DMS 273 (cell line): ENCODE data around the gene WASHC4.
A peak's percentile ranks its signal among the peaks of the same experiment; 100 is the strongest.

ENCODE experiments used
- DNase-seq: peaks from one replicate; lab custom pipeline; 2025; ENCODE audit not compliant: unreplicated experiment; lab: John Stamatoyannopoulos, UW

The WASHC4 gene

GRCh38 chr12:105107494-105108371, at the start of gene WASHC4:
WASHC4 (plus strand) TSS chr12:105107731; CDS start chr12:105107801, 70 bp downstream.
- DNase-seq: peak; percentile 96

GRCh38 chr12:105060715-105061378, 46.7 kb upstream of the WASHC4 start:
- no peak for DNase-seq

GRCh38 chr12:105064564-105065178, 42.9 kb upstream of the WASHC4 start:
- no peak for DNase-seq

- no peak for DNase-seq
Observed at GRCh38 chr12:105067511-105068031, 40.0 kb upstream of the WASHC4 start.

- no peak for DNase-seq
Observed at GRCh38 chr12:105069936-105070702, 37.4 kb upstream of the WASHC4 start.

- no peak for DNase-seq
Observed at GRCh38 chr12:105071981-105072380, 35.5 kb upstream of the WASHC4 start.

- DNase-seq: no peak
Observed at GRCh38 chr12:105072888-105073488, 34.5 kb upstream of the WASHC4 start.

GRCh38 chr12:105076098-105076497, 31.4 kb upstream of the WASHC4 start:
- DNase-seq: no peak

- DNase-seq: no peak
Observed at GRCh38 chr12:105076913-105077312, 30.6 kb upstream of the WASHC4 start.

- DNase-seq: no peak
Observed at GRCh38 chr12:105077435-105077834, 30.1 kb upstream of the WASHC4 start.

GRCh38 chr12:105078712-105079570, 28.6 kb upstream of the WASHC4 start:
- no peak for DNase-seq

GRCh38 chr12:105083031-105083430, 24.5 kb upstream of the WASHC4 start:
- DNase-seq: peak; percentile 58

- DNase-seq: peak; percentile 81
Observed at GRCh38 chr12:105083551-105084105, 23.9 kb upstream of the WASHC4 start.

- peak; percentile 86 for DNase-seq
Observed at GRCh38 chr12:105084251-105085250, 23.0 kb upstream of the WASHC4 start, which contains the start of gene ALDH1L2. ALDH1L2 (minus strand) TSS chr12:105084458; CDS start chr12:105084436, 22 bp downstream.

GRCh38 chr12:105085501-105085900, 22.0 kb upstream of the WASHC4 start:
- DNase-seq: peak; percentile 17

- no peak for DNase-seq
Observed at GRCh38 chr12:105089817-105090216, 17.7 kb upstream of the WASHC4 start.

GRCh38 chr12:105090361-105090760, 17.2 kb upstream of the WASHC4 start:
- no peak for DNase-seq
